GM12878 (cell line): ENCODE results near the gene LPAR3. TPM values are rescaled to one million over a fixed set of nuclear protein-coding genes. Genes with fewer than 3 reads are reported as not detected.

Experiments used
- EGR1 ChIP-seq, 2 experiments: IDR thresholded peaks; 1 replicate in 1 of 2; 2 replicates in 1 of 2; pipeline ENCODE4 v1.6.1; 2011 to 2012; ENCODE audit warnings: low read depth in 2 of 2, low read length in 2 of 2, borderline replicate concordance in 1 of 2, mild to moderate bottlenecking in 1 of 2, moderate library complexity in 1 of 2
- HDAC2 ChIP-seq: fragments of 200-600 bp; sonication (generic); IDR thresholded peaks from 2 replicates; pipeline ENCODE4 v1.6.1; 2017
- KLF5 ChIP-seq: fragments of 450-650 bp; IDR thresholded peaks from 2 replicates; pipeline ENCODE4 v1.6.1; 2014; ENCODE audit warnings: mild to moderate bottlenecking; ENCODE audit not compliant: partially characterized antibody
- MYC ChIP-seq: IDR thresholded peaks from 2 replicates; pipeline ENCODE4 v1.6.1; 2011; ENCODE audit warnings: mild to moderate bottlenecking, low read length, moderate library complexity, inconsistent platforms; ENCODE audit not compliant: insufficient read depth, insufficient replicate concordance, insufficient read length, severe bottlenecking
- RUNX3 ChIP-seq: IDR thresholded peaks from 2 replicates; pipeline ENCODE4 v1.6.1; 2012; ENCODE audit warnings: low read length, inconsistent platforms
- SPI1 ChIP-seq: IDR thresholded peaks from 2 replicates; pipeline ENCODE4 v1.6.1; 2011; ENCODE audit warnings: low read depth, mild to moderate bottlenecking, low read length, moderate library complexity, borderline replicate concordance; ENCODE audit not compliant: insufficient read depth
- STAT3 ChIP-seq: IDR thresholded peaks from 2 replicates; pipeline ENCODE4 v1.6.1; 2011; ENCODE audit warnings: low read depth, low read length, improper control_type of control experiment
- TCF12 ChIP-seq: IDR thresholded peaks from 2 replicates; pipeline ENCODE4 v1.6.1; 2011; ENCODE audit warnings: low read depth, mild to moderate bottlenecking, low read length
- ZNF384 ChIP-seq: IDR thresholded peaks from 2 replicates; pipeline ENCODE4 v1.6.1; 2012; ENCODE audit warnings: low read depth, mild to moderate bottlenecking, low read length, improper control_type of control experiment, borderline replicate concordance
- polyA plus RNA-seq, 11 experiments: library from polyadenylated mRNA; depleted of rRNA in 4 of 11; unstranded in 6 of 11; stranded (reverse) in 5 of 11; fragments of >200 nt; fragmentation: Nextera tagmentation in 4 of 11; fragmentation: Illumina TruSeq in 1 of 11; extraction: Ambion mirVana in 4 of 11; extraction: Trizol in 1 of 11; gene quantifications; 1 replicate in 1 of 11; 2 replicates in 10 of 11; pipeline versions ENCODE4 v1.2.1 to v1.2.3, GENCODE V29; 2011 to 2016; ENCODE audit warnings: inconsistent platforms in 2 of 11, missing spikeins in 2 of 11, low read depth in 1 of 11
- total RNA-seq, 4 experiments: library from RNA; depleted of rRNA in 3 of 4; stranded (reverse); fragments of >200 nt in 3 of 4; fragmentation: Illumina TruSeq in 1 of 4; extraction: Trizol in 1 of 4; gene quantifications; 2 replicates each; pipeline versions ENCODE4 v1.2.1 to v1.2.3, GENCODE V29; 2013 to 2021
- TF ChIP-seq, protein P1 (sequence below): fragments of 150-350 bp; IDR thresholded peaks from 2 replicates; pipeline ENCODE4 v1.6.1; 2014; ENCODE audit warnings: mild to moderate bottlenecking, low read depth, low read length
- TF ChIP-seq, protein P2 (sequence below): IDR thresholded peaks from 2 replicates; pipeline ENCODE4 v1.6.1; 2012; ENCODE audit warnings: low read depth, low read length, improper control_type of control experiment
- TF ChIP-seq, protein P3 (sequence below): fragments of 450-650 bp; conservative IDR thresholded peaks from 2 replicates; pipeline ENCODE4 v1.6.1; 2017; ENCODE audit warnings: mild to moderate bottlenecking, moderate library complexity

LPAR3 gene
- total and polyA plus RNA-seq, 10 of the 15 experiments (the other 5 are each of a cell fraction or from before 2014, with no cell fraction given), result 0.03 to 0.31 (median 0.09) TPM; not detected in 3

DNA sequence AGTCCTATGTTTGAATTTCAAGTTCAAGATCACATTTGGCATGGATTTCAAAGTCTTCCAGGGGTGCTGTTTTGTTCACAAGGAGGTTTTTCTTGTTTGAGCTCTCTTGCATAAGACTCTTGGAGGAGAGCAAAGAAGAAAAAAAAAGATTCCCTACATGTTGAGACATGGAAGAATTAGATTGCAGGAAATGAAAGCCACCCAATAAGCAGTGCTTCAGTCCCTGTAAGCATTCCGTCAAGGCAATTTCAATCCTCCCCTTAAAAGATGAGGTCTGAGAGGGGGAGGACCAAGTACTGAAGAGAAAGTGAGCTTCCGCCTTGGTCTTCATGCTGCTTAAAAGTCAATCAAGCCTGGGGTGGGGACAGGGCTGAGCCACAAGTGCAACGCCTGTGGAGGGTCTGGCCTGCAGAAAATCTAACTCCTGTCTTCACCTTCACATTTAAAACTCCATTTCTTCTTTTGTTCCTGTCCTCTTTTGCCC is 50.2 kb downstream of the LPAR3 start (continued):
- TF ChIP-seq, protein P1, sequence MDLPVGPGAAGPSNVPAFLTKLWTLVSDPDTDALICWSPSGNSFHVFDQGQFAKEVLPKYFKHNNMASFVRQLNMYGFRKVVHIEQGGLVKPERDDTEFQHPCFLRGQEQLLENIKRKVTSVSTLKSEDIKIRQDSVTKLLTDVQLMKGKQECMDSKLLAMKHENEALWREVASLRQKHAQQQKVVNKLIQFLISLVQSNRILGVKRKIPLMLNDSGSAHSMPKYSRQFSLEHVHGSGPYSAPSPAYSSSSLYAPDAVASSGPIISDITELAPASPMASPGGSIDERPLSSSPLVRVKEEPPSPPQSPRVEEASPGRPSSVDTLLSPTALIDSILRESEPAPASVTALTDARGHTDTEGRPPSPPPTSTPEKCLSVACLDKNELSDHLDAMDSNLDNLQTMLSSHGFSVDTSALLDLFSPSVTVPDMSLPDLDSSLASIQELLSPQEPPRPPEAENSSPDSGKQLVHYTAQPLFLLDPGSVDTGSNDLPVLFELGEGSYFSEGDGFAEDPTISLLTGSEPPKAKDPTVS, result no peak
- TF ChIP-seq, protein P2, sequence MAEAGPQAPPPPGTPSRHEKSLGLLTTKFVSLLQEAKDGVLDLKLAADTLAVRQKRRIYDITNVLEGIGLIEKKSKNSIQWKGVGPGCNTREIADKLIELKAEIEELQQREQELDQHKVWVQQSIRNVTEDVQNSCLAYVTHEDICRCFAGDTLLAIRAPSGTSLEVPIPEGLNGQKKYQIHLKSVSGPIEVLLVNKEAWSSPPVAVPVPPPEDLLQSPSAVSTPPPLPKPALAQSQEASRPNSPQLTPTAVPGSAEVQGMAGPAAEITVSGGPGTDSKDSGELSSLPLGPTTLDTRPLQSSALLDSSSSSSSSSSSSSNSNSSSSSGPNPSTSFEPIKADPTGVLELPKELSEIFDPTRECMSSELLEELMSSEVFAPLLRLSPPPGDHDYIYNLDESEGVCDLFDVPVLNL, result no peak
- TF ChIP-seq MYC (no peak), SPI1 (no peak), HDAC2 (no peak), STAT3 (no peak), KLF5 (no peak), TCF12 (no peak), ZNF384 (no peak), RUNX3 (no peak), EGR1 (IDR thresholded peaks at IDR 0.05; ENCODE audit: borderline replicate concordance in 1 of 2, low read depth in 2 of 2, low read length in 2 of 2) (no peak)
- TF ChIP-seq, protein P3, sequence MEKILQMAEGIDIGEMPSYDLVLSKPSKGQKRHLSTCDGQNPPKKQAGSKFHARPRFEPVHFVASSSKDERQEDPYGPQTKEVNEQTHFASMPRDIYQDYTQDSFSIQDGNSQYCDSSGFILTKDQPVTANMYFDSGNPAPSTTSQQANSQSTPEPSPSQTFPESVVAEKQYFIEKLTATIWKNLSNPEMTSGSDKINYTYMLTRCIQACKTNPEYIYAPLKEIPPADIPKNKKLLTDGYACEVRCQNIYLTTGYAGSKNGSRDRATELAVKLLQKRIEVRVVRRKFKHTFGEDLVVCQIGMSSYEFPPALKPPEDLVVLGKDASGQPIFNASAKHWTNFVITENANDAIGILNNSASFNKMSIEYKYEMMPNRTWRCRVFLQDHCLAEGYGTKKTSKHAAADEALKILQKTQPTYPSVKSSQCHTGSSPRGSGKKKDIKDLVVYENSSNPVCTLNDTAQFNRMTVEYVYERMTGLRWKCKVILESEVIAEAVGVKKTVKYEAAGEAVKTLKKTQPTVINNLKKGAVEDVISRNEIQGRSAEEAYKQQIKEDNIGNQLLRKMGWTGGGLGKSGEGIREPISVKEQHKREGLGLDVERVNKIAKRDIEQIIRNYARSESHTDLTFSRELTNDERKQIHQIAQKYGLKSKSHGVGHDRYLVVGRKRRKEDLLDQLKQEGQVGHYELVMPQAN, result no peak
- TF ChIP-seq, all 136 proteins: peak for 0
